Measurements from ENCODE around the gene ZNF211.
A peak's percentile ranks its signal among the peaks of the same experiment; 100 is the strongest.

ZNF211 gene

GRCh38 chr19:57655443-57655842, 22.5 kb downstream of the ZNF211 start:
- no peak for DNase-seq (ENCODE audit: low spot score)

GRCh38 chr19:57656346-57656745, 23.4 kb downstream of the ZNF211 start:
- DNase-seq (ENCODE audit: low spot score), result no peak
- no peak for FAIRE-seq

More at GRCh38 chr19:57655443-57655842, 22.5 kb downstream of the ZNF211 start:
- no peak for FAIRE-seq

DNA sequence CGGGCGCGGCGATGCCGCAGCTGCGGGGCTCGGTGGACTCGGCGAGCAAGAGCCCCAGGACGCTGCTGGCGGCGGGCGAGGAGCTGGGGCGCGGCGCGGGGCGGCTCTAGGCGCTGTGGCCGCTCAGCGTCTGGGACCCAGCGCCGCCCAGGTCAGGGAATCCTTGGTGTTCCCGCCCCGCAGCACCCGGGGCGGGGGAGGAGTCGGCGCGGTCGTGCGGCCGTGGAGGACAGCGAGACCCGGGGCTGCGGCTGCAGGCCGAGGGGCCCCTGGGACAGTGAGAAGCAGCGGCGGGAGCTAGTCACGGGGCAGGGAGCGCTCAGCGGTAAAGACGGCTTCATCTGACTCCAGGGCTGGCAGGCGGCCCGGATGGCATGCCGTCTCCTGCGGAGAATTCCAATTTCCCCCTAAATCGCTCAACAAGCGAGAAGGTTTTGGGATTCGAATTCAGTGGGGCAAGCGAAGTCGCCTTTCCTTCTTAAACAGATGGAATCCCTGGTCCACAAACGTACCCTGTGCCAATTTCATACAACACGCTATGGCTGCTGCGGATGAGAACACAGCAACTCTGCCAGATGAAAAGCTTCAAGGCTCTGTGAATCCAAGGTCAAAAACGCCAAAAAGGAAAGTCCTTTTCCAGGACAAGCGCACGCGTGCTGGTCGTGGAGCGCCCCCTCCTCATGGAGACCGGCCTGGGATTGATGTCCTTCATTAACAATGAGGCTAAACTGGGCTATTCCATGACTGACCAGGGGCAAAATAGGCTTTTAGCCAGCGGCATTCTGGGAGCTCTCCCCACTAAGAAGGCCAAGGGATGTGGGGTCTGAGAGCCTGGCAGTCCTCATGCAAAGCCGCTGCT, 31.5 kb downstream of the ZNF211 start:
- DNase-seq (ENCODE audit: low spot score) (peak; percentile 68), FAIRE-seq (no peak)

DNA sequence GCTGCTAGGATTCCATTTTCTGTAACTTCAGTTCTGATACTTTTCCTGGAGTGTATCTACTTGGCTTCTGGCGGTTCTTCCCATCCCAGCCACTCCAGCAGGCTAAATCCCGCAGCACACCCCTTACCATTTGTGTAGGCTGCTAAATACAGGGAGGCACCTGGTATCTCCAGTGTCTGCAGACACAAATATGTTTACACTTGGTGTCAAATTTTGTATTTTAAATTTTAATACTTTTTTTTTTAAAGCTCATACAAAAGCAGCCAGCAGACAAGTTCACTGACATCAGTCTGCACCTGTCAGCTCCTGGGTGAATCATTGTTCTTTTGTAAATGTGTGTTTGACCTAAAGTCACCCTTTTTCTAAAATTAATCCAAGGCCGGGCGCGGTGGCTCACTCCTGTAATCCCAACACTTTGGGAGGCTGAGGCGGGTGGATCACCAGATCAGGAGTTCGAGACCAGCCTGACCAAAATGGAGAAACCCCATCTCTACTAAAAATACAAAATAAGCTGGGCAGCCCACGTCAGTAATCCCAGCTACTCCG, 32.4 kb downstream of the ZNF211 start:
- no peak for FAIRE-seq
- DNase-seq (ENCODE audit: low spot score), result no peak

- DNase-seq (ENCODE audit: low spot score), result no peak
- no peak for FAIRE-seq
Observed at GRCh38 chr19:57667228-57667627, 34.3 kb downstream of the ZNF211 start.

DNA sequence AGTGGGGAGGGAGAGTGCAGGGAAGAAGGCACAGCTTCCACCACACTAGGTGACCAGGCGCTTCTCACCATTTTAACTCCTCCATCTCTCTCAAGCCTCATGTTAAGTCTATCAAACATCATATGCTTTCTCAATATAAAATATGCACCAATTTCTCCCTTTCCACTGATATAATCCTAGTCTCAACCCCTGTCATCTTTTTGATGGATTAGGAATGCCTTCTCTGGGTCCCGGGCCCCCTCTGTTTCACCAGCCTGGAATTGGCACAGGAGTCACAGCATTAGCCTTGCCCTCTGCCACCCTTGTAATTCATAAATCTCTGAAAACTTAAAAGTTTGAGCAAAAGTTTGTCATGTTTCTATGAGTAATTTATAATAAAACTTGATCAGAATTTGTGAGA, 35.7 kb downstream of the ZNF211 start, which contains the start of gene ZSCAN4:
TSS of gene ZSCAN4 (plus strand) at position 301 of the 400 bp plus-strand sequence. CDS start 7,211 bp downstream, outside the sequence.
- DNase-seq (ENCODE audit: low spot score) (no peak), FAIRE-seq (no peak)

DNA sequence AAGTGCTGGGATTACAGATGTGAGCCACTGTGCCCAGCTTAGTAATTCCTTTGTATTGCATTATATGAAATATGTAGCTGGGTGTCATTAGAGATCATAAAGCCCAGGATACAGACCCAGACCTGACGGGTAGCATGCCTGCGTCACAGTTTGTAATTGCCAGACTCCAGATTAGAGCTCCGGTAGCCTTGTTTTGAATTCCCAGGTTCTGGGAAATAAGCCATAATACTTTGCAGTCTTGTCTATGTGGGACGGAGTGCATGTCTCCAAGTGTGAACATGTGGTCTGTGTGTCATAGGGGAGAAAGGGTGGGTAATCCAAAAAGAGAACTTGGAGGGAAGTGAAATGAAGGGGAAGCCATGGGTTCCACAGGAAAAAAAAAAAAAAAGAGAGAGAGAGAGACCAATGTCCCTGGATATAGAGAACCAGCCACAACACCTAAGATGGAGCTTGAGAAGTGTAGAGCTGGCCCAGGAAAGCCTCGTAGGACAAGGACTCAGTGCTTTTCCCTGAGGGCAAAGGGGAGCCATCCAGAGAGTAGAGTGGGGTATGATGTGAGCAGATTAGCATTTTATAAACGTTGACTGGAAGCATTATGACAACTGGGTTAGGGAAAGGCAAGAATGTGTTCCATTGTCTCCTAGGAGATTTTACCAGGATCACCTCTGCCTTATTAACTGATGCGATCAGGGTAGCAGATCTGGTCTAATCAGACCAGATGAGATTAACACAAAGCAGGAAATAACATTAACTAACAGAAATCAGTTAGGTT, 38.3 kb downstream of the ZNF211 start:
- DNase-seq (ENCODE audit: low spot score) (no peak), FAIRE-seq (no peak)

DNA sequence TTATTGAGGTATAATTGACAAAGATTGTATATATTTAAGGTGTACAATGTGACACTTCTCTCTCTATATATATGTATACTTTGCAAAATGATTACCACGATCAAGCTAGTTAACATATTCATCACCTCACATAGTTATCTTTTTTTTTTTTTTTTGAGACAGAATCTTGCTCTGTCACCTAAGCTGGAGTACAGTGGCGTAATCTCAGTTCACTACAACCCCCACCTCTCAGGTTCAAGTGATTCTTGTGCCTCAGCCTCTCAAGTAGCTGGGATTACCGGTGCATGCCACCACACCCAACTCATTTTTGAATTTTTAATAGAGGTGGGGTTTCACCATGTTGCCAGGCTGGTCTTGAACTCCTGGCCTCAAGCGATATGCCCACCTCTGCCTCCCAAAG, 39.5 kb downstream of the ZNF211 start:
- DNase-seq (ENCODE audit: low spot score) (no peak), FAIRE-seq (no peak)

- DNase-seq (ENCODE audit: low spot score), result no peak
- FAIRE-seq, result no peak
Observed at GRCh38 chr19:57675881-57676280, 42.9 kb downstream of the ZNF211 start.

GRCh38 chr19:57682226-57682766, 49.3 kb downstream of the ZNF211 start:
- FAIRE-seq (no peak), DNase-seq (ENCODE audit: low spot score) (no peak)

GRCh38 chr19:57686727-57687126, 53.8 kb downstream of the ZNF211 start:
- no peak for FAIRE-seq
- no peak for DNase-seq (ENCODE audit: low spot score)

GRCh38 chr19:57687363-57688010, 54.5 kb downstream of the ZNF211 start:
- FAIRE-seq, result no peak
- no peak for DNase-seq (ENCODE audit: low spot score)

DNA sequence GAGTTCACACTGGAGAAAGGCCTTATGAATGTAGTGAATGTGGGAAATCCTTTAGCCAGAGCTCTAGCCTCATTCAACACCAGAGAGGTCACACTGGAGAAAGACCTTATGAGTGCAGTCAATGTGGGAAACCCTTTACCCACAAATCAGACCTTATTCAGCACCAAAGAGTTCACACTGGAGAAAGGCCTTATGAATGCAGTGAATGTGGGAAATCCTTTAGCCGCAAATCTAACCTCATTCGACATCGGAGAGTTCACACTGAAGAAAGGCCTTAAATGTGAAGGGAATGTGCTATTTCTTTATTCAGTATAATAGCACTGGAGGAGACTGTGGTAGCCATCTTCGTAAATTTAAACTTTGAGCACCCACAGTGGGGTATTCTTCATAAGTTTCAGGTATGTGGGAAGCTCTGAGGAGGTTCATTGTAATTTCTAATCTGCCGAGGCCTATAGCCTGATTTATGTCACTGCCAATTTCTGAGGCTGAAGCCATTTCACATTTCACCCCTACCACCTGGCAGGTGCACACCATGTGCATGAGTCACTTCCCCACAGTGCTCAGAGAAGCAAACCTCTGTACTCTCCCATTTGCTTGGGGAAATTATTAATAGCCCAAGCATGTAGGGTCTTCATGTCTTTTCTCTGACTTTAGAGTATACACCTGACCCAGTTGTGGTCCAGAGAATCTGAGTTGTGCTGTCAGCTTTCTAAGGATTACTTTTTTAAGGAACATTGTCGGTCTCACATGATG, 55.2 kb downstream of the ZNF211 start:
- FAIRE-seq, result no peak
- DNase-seq (ENCODE audit: low spot score), result no peak

DNA sequence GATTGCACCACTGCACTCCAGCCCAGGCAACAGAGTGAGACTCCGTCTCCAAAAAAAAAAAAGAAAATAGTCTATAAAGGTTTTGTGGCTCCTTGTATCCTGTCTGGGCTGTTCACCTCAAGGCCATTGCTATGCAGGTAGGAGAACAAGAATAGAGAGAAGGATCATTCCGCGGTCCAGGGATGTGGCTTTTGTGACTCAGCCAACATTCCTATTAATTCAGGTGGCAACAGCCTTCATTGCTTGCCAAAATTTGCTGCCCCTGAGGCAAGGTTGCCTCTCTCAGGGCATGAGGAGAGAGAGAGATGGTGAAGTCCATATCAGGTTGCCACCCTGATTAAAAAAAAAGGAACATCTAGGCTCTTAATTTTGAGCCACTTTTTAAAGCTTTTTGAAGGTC, 56.8 kb downstream of the ZNF211 start:
- DNase-seq (ENCODE audit: low spot score) (no peak), FAIRE-seq (no peak)
